ENCODE measurements around the gene DOCK1. TPM values are rescaled to one million over a fixed set of nuclear protein-coding genes. Genes with fewer than 3 reads are reported as not detected.
A peak's percentile ranks its signal among the peaks of the same experiment; 100 is the strongest.

Gene DOCK1
- total RNA-seq, 4 donors from 2014 or later = 4.3 to 6.0 (median 4.8) TPM

- Histone ChIP-seq H3K4me1 (peaks cover 0 to 8% of the 10 kb centered on the region in 2 donors), H3K4me3 (no peak overlapping the region), H3K9me3 (no peaks in the 10 kb centered on the region), H3K36me3 (no peaks in the 10 kb centered on the region), H3K27ac (no peak overlapping the region), H3K27me3 (no peaks in the 10 kb centered on the region)
- no peak for TF ChIP-seq POLR2A (IDR thresholded peaks at IDR 0.05)
- TF ChIP-seq, protein P1, sequence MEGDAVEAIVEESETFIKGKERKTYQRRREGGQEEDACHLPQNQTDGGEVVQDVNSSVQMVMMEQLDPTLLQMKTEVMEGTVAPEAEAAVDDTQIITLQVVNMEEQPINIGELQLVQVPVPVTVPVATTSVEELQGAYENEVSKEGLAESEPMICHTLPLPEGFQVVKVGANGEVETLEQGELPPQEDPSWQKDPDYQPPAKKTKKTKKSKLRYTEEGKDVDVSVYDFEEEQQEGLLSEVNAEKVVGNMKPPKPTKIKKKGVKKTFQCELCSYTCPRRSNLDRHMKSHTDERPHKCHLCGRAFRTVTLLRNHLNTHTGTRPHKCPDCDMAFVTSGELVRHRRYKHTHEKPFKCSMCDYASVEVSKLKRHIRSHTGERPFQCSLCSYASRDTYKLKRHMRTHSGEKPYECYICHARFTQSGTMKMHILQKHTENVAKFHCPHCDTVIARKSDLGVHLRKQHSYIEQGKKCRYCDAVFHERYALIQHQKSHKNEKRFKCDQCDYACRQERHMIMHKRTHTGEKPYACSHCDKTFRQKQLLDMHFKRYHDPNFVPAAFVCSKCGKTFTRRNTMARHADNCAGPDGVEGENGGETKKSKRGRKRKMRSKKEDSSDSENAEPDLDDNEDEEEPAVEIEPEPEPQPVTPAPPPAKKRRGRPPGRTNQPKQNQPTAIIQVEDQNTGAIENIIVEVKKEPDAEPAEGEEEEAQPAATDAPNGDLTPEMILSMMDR (IDR thresholded peaks at IDR 0.05 in 4 of 5, conservative IDR thresholded peaks at IDR 0.05 in 1 of 5) = no peak
- no peak for ATAC-seq
- no peak for DNase-seq
- in situ Hi-C loops (cut with MboI; ENCODE audit: low sequenced_read_pairs in 4 of 4) = no loop called here
- intact Hi-C loops (cut with DNase I; ENCODE audit: low total_unique reads) = no loop called here
These were observed 104.1 kb downstream of the DOCK1 start for GRCh38 chr10:127009366-127009765.

DNA sequence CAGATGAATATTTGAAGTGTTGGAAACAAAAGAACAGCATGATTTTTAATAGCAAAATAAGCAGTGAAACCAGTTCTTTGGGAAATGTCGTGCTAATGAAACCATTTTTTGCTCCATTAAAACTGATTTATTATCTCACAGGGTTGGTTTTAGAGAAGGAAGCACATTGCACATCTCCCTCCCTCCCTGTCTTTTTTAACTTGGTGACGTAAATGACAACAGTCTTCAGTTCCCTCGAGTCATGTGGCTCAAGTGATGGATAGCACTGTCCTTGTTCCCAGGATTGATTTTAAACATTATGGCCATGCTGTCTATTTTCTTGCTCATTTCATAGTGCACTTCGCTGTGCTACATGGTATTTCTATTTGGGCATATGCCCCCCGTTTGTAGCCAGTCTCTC lies 105.9 kb downstream of the DOCK1 start:
- DNase-seq (no peak), ATAC-seq (no peak)
- no peak overlapping the region for H3K27ac ChIP-seq
- in situ Hi-C loops (cut with MboI; ENCODE audit: low sequenced_read_pairs in 4 of 4) (no loop called here), intact Hi-C loops (cut with DNase I; ENCODE audit: low total_unique reads) (no loop called here)
- no peaks in the 10 kb centered on the region for H3K36me3 ChIP-seq
- no peak overlapping the region for H3K4me3 ChIP-seq
- H3K4me1 ChIP-seq = peaks cover 0 to 8% of the 10 kb centered on the region in 2 donors
- no peak for TF ChIP-seq POLR2A (IDR thresholded peaks at IDR 0.05)
- TF ChIP-seq, protein P1 (IDR thresholded peaks at IDR 0.05 in 4 of 5, conservative IDR thresholded peaks at IDR 0.05 in 1 of 5) = no peak
- no peaks in the 10 kb centered on the region for H3K9me3 ChIP-seq
- H3K27me3 ChIP-seq = no peaks in the 10 kb centered on the region

DNA sequence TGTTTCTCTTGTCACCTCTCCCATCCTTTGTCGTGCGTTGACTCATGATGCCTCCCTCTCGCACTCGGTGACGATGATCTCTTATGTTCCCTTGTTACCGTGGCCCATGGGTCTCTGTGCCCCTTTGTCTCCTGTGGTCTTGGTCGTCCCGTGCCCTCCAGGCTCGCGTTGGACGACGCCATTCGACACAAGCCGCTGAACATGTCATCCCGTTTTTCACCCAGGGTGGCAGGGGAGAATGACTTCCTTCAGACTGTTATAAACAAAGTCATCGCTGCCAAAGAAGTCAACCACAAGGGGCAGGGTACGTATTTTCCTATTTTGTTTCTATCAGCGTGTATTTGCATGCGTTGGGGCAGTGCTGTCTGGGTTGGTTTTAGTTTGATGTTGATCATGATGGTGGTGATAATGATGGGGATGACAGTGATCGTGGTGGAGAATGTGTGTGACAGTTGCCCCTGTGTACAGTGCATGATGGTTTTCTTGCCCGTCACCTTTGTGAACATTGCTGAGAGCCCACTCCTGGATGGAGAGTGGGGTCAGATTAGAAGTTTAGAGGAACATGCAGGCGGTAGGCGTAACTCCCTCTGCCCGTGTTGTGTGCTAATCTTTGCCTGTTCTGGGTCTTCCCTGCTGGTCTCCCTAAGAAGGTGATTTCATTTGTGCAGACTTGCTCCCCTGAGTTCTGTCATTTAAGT lies 107.0 kb downstream of the DOCK1 start:
- intact Hi-C loops (cut with DNase I; ENCODE audit: low total_unique reads) (no loop called here), in situ Hi-C loops (cut with MboI; ENCODE audit: low sequenced_read_pairs in 4 of 4) (no loop called here)
- Histone ChIP-seq H3K27ac (peak overlapping the region in 1 of 4 donors; percentile 10), H3K36me3 (no peaks in the 10 kb centered on the region), H3K9me3 (no peaks in the 10 kb centered on the region), H3K4me3 (no peak overlapping the region), H3K4me1 (peaks cover 0 to 8% of the 10 kb centered on the region in 2 donors), H3K27me3 (no peaks in the 10 kb centered on the region)
- DNase-seq (no peak), ATAC-seq (peak in 1 of 2 donors; percentile 16)
- no peak for TF ChIP-seq POLR2A (IDR thresholded peaks at IDR 0.05)
- TF ChIP-seq, protein P1 (IDR thresholded peaks at IDR 0.05 in 4 of 5, conservative IDR thresholded peaks at IDR 0.05 in 1 of 5) = no peak

GRCh38 chr10:127012769-127013152 lies 107.5 kb downstream of the DOCK1 start:
- peak overlapping the region in 1 of 4 donors; percentile 10 for H3K27ac ChIP-seq
- peaks cover 0 to 8% of the 10 kb centered on the region in 2 donors for H3K4me1 ChIP-seq

More at GRCh38 chr10:127012769-127013152, 107.5 kb downstream of the DOCK1 start:
- no peaks in the 10 kb centered on the region for H3K9me3 ChIP-seq
- in situ Hi-C loops (cut with MboI; ENCODE audit: low sequenced_read_pairs in 4 of 4) (no loop called here), intact Hi-C loops (cut with DNase I; ENCODE audit: low total_unique reads) (no loop called here)
- H3K27me3 ChIP-seq = no peaks in the 10 kb centered on the region
- DNase-seq = peak; percentile 55 to 74
- H3K4me3 ChIP-seq = no peak overlapping the region
- ATAC-seq = peak; percentile 89 to 92
- no peaks in the 10 kb centered on the region for H3K36me3 ChIP-seq
- no peak for TF ChIP-seq POLR2A (IDR thresholded peaks at IDR 0.05)
- TF ChIP-seq, protein P1 (IDR thresholded peaks at IDR 0.05 in 4 of 5, conservative IDR thresholded peaks at IDR 0.05 in 1 of 5) = no peak

Measured in gastrocnemius medialis (tissue), 4 donors.